SU-DHL-6 (cell line): Measurements from ENCODE around the gene GDAP1L1.

Experiments
- CTCF ChIP-seq: fragments of 200-600 bp; sonication (generic); IDR thresholded peaks from one replicate; pipeline ENCODE4 v1.5.1; 2017; ENCODE audit warnings: antibody characterized with exemption, mild to moderate bottlenecking, low read length, moderate library complexity; ENCODE audit not compliant: insufficient read depth, poor library complexity, severe bottlenecking
- EZH2phosphoT487 ChIP-seq: fragments of 200-600 bp; sonication (generic), shearing (Covaris generic); conservative IDR thresholded peaks from 2 replicates; pipeline ENCODE4 v1.6.1; 2018; ENCODE audit warnings: mild to moderate bottlenecking, antibody characterized with exemption, low read length, moderate library complexity, mixed read lengths

DNA sequence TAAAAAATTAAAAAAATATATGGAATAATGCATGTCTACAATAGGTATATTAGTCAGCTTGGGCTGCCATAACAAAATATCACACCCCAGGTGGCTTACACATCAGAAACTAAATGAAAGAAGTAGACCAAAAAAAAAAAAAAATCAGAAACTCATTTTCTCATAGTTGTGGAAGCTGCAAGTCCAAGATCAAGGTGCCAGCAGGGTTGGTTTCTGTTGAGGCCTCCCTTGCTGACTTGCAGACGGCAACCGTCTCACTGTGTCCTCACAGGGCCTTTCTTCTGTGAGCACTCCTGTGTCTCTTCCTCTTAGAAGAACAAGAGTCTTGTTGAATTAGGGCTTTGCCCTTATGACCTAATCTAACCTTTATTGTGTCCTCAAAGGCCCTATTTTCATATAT is 11.4 kb upstream of the GDAP1L1 start:
- TF ChIP-seq CTCF (no peak), EZH2phosphoT487 (no peak)
